Choroid plexus epithelial cell (primary cell): Measurements from ENCODE around the gene KATNAL2.
"Not testable (repeated sequence)": the region's sequence is repeated elsewhere in the genome, so short reads cannot be mapped to it uniquely, and the experiment has no call there.

Experiments used
- DNase-seq: peaks from one replicate; pipeline ENCODE4 v3.0.0-alpha.2; 2010; ENCODE audit warnings: low read depth
- H3K4me3 ChIP-seq: 2 replicates; pipeline ENCODE4 v1.5.1; 2011; ENCODE audit warnings: low read depth, mild to moderate bottlenecking, control low read depth, low read length, moderate library complexity
- TF ChIP-seq, protein P1 (sequence below): conservative IDR thresholded peaks from 2 replicates; pipeline ENCODE4 v1.5.1; 2011; ENCODE audit warnings: low read depth, mild to moderate bottlenecking, control low read depth, inconsistent platforms, low read length, moderate library complexity

KATNAL2 gene

GRCh38 chr18:46958209-46958608 is 40.8 kb downstream of the KATNAL2 start:
- TF ChIP-seq, protein P1, sequence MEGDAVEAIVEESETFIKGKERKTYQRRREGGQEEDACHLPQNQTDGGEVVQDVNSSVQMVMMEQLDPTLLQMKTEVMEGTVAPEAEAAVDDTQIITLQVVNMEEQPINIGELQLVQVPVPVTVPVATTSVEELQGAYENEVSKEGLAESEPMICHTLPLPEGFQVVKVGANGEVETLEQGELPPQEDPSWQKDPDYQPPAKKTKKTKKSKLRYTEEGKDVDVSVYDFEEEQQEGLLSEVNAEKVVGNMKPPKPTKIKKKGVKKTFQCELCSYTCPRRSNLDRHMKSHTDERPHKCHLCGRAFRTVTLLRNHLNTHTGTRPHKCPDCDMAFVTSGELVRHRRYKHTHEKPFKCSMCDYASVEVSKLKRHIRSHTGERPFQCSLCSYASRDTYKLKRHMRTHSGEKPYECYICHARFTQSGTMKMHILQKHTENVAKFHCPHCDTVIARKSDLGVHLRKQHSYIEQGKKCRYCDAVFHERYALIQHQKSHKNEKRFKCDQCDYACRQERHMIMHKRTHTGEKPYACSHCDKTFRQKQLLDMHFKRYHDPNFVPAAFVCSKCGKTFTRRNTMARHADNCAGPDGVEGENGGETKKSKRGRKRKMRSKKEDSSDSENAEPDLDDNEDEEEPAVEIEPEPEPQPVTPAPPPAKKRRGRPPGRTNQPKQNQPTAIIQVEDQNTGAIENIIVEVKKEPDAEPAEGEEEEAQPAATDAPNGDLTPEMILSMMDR = no peak
- H3K4me3 ChIP-seq = no peak overlapping the region
- DNase-seq = no peak

GRCh38 chr18:46963656-46964578 is 46.5 kb downstream of the KATNAL2 start:
- DNase-seq, H3K4me3 ChIP-seq: not testable (repeated sequence)

GRCh38 chr18:46964579-46965293 is 47.3 kb downstream of the KATNAL2 start:
- DNase-seq, H3K4me3 ChIP-seq: not testable (repeated sequence)

GRCh38 chr18:46966266-46966665 is 48.9 kb downstream of the KATNAL2 start:
- not testable (repeated sequence) for DNase-seq, H3K4me3 ChIP-seq

- H3K4me3 ChIP-seq, DNase-seq: not testable (repeated sequence)
Measured at GRCh38 chr18:46969551-46969950, 52.1 kb downstream of the KATNAL2 start.

- H3K4me3 ChIP-seq, DNase-seq: not testable (repeated sequence)
Measured at GRCh38 chr18:47019870-47020269, 102.5 kb downstream of the KATNAL2 start.

DNA sequence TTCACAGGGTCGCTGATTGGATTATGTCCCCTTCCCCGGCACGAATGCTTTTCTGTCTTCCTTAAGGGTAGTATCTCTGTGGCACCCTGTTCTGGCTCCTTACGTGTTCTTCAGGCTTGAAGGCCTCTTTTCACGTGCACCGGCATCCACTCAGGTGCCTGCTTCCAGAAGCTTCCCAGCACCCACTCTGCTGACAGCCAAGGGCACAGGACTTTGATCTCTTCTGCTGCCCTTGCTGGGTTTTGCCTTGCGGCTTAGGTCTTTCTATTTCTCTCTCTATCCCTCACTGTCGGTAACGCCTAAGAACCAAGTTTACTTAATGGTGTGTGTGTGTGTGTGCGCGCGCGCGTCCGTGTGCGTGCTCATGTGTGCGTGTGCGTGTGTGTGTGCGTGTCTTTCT is 103.4 kb downstream of the KATNAL2 start:
- not testable (repeated sequence) for DNase-seq, H3K4me3 ChIP-seq

DNA sequence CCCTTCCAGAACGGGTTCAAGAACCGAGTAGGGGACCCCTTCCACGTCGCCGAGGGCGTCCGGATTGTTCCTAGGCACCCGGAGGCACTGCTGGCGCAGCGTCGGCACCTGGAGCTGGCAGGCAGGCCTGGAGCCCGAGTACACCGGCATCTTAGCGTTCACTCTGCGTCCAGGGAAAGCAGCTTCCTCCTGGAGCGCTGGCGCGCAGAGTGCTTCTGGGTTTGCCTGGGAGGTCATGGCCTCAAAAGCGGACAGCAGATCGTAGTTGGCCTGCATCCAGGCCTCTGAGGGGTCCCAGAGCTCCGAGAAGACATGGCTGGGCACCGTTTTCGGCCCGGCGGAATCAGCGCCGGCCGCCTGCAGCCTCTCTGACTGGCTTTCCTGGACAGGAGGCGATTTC is 105.4 kb downstream of the KATNAL2 start:
- not testable (repeated sequence) for DNase-seq

GRCh38 chr18:47023769-47024465 is 106.5 kb downstream of the KATNAL2 start:
- not testable (repeated sequence) for DNase-seq, H3K4me3 ChIP-seq

More for the DNA sequence above, 105.4 kb downstream of the KATNAL2 start:
- not testable (repeated sequence) for H3K4me3 ChIP-seq

- H3K4me3 ChIP-seq, DNase-seq: not testable (repeated sequence)
Measured at GRCh38 chr18:47025557-47026174, 108.3 kb downstream of the KATNAL2 start.

DNA sequence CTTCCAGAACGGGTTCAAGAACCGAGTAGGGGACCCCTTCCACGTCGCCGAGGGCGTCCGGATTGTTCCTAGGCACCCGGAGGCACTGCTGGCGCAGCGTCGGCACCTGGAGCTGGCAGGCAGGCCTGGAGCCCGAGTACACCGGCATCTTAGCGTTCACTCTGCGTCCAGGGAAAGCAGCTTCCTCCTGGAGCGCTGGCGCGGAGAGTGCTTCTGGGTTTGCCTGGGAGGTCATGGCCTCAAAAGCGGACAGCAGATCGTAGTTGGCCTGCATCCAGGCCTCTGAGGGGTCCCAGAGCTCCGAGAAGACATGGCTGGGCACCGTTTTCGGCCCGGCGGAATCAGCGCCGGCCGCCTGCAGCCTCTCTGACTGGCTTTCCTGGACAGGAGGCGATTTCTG is 111.3 kb downstream of the KATNAL2 start:
- DNase-seq, H3K4me3 ChIP-seq: not testable (repeated sequence)

DNA sequence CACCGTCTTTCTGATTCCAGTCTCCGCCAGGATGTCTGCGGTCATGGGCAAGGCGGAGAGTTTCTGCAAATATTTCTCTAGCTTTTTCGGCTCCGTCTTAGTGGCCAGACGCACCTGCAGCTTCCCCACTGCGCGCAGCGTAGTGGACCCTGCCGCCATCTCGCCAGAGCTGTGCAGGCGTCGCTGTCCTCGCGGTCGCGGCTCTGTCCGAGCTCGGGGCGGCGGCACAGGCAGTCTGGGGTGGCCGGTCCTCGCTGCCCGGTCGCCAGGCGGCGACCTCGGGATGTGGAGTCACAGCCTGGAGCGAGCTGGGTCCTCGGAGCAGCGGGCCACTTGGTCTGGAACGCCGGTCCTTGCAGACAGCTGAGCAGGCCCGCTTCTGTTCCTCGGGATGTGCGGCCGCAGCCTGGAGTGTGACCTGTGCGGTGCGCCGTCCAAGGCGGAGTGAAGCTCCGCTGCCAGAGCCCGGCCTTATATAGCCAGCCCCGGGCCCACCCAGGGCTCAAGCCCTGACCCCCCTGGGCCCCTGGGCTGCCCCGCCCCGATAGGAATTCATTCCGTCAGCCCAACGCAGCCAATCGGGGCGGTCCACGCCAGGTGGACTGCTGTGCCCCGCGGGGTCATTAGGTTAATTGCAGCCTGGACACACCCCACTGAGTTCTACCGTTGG is 112.4 kb downstream of the KATNAL2 start:
- H3K4me3 ChIP-seq, DNase-seq: not testable (repeated sequence)

GRCh38 chr18:47030887-47031286 is 113.5 kb downstream of the KATNAL2 start:
- not testable (repeated sequence) for DNase-seq, H3K4me3 ChIP-seq
